SU-DHL-6 (cell line): ENCODE measurements around the gene SYTL2.

Experiments used
- CTCF ChIP-seq: fragments of 200-600 bp; sonication (generic); IDR thresholded peaks from one replicate; pipeline ENCODE4 v1.5.1; 2017; ENCODE audit warnings: antibody characterized with exemption, mild to moderate bottlenecking, low read length, moderate library complexity; ENCODE audit not compliant: insufficient read depth, poor library complexity, severe bottlenecking
- EZH2phosphoT487 ChIP-seq: fragments of 200-600 bp; sonication (generic), shearing (Covaris generic); conservative IDR thresholded peaks from 2 replicates; pipeline ENCODE4 v1.6.1; 2018; ENCODE audit warnings: mild to moderate bottlenecking, antibody characterized with exemption, low read length, moderate library complexity, mixed read lengths

GRCh38 chr11:85672105-85672902, 138.6 kb downstream of the SYTL2 start:
- no peak for TF ChIP-seq CTCF
- TF ChIP-seq EZH2phosphoT487 = no peak
